ENCODE results near the gene CNR2.
A peak's percentile ranks its signal among the peaks of the same experiment; 100 is the strongest.
"Not testable (repeated sequence)": the region's sequence is repeated elsewhere in the genome, so short reads cannot be mapped to it uniquely, and the experiment has no call there.

The CNR2 gene

DNA sequence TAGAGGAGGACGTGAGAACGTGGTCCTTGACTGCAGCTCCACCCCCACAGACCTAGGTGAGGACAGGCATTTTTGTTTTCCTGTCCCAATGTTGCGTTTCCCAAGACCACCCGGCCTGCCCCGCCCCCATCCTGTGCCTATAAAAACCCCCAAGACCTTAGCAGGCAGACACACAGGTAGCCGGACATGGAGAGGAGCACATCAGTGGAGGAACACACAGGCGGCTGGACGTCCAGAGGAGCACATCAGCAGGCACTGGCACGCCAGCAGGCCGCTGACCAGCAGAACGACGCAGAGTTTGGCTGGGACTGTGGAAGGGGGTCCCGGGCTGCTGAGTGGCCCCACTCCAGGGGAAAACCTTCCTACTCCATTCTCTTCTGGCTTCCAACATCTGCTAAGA is 75.3 kb downstream of the CNR2 start:
- DNase-seq (ENCODE audit: extremely low read depth in 1 of 2, low read depth in 1 of 2), result no peak

DNA sequence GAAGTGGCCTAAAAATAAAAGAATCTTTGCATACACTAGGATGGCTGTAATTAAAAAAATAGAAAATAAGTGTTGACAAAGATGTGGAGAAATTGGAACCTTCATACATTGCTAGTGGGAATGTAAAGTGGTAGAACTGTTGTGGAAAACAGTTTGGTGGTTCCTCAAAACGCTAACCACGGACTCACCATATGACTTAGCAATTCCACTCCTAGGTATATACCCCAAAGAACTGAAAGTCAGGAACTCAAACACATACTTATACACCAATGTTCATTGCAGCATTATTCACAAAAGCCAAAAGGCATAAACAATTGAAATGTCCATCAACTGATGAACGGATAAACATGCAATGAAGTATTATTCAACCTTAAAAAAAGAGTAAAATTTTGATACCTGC is 77.1 kb downstream of the CNR2 start:
- no peak for DNase-seq (ENCODE audit: extremely low read depth in 1 of 2, low read depth in 1 of 2)

DNA sequence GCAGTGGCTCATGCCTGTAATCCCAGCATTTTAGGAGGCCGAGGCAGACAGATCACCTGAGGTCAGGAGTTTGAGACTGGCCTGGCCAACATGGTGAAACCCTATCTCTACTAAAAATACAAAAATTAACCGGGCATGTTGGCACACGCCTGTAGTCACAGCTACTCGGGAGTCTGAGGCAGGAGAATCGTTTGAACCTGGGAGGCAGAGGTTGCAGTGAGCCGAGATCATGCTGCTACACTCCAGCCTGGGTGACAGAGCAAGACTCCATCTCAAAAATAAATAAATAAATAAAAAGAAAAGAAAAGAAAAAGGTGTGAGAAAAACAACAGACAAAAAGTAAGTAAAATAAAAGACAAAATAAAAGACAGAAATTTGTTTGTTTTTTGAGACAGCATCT is 79.0 kb downstream of the CNR2 start:
- DNase-seq (ENCODE audit: extremely low read depth in 1 of 2, low read depth in 1 of 2), result not testable (repeated sequence)

DNA sequence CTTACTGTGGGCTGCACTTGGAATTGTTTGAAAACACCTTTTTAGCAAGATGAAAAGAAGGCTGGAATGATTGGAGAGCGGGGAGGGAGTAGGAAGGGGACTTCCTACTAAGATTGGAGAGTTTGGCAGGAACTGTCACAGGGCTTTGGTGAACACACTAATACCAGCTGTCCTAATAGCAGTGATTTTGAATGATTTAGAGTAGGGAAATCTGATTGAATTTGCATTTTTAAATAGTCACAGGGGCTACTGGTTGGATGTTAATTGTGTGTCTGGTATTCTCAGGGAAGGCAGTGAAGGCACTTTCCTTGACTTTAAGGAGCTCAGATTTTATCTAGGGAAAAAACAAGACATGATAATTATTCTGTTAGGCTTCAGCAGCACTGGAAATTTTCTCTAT is 85.4 kb downstream of the CNR2 start:
- no peak for DNase-seq (ENCODE audit: extremely low read depth in 1 of 2, low read depth in 1 of 2)

DNA sequence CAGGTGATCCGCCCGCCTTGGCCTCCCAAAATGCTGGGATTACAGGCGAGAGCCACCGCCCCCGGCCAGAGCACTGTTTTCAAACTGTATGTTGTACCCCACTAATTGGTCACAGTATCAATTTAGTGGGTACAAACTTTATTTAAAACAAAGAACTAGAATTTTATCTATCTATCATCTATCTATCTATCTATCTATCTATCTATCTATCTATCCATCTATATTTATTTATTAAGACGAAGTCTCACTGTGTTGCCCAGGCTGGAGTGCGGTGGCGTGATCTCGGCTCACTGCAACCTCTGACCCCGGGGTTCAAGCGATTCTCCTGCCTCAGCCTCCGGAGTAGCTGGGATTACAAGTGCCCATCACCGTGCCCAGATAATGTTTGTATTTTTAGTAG is 86.6 kb downstream of the CNR2 start:
- not testable (repeated sequence) for DNase-seq (ENCODE audit: extremely low read depth in 1 of 2, low read depth in 1 of 2)

DNA sequence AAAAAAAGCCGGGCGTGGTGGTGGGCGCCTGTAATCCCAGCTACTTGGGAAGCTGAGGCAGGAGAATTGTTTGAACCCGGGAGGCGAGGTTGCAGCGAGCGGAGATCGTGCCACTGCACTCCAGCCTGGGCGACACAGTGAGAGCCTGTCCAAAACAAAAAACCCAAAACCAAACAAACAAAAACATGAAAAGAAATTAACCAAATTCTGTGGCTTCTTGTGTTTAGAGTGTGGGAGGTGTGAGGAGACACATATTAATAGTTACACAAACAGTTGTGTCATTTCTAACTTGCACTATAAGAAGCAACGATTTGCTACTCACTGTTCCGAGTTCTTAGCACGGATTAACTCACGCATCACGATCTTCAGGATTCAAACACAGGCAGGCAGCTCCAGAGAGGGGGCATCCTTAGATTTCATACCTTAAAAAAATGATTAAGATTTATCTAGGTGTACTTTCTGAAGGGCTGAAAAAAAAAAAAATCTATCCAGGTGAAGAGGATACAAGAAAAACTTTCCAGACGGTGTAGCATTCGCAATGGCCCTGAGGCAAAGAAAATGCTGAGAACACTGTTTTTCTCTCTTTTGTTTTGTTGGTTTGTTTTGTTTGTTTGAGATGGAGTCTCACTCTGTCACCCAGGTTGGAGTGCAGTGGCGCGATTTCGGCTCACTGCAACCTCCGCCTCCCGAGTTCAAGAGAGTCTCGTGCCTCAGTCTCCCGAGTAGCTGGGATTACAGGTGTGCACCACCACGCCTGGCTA is 87.2 kb downstream of the CNR2 start:
- DNase-seq (ENCODE audit: extremely low read depth in 1 of 2, low read depth in 1 of 2), result no peak

DNA sequence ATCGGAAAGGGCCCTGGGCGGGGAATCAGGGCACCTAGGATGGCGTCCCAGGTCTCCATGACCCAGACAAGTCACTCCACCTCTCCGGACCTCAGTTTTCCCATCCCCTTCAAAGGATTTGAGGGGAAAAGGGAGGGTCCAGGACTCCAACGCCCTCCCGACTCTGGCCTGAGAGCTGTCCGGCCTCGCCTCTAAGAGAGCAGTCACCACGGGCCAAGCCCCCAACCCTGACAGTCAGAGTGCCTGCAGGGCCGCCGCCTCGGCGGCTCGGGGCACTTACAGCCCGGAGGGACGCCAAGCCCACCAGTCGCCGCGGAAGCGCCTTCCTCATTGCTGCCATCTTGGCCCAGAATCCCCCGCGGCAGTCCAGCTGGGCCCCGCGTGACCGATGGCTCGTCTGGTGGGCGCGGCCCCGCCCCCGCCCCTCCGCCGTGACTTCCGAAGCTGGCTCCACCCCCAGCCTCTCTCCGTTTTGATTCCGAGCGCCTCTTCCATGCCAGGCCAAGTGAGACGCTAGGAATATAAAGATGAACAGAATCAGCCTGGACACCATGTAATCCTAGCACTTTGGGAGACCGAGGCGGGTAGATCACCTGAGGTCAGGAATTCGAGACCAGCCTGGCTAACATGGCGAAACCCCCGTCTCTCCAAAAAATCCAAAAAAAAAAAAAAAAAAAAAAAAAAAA is 87.9 kb downstream of the CNR2 start, which contains the start of gene HMGCL:
TSS of gene HMGCL (minus strand) at position 354 of the 686 bp plus-strand sequence. CDS start at position 340, 14 bp downstream.
- DNase-seq (ENCODE audit: extremely low read depth in 1 of 2, low read depth in 1 of 2), result peak; percentile 76 to 81

DNA sequence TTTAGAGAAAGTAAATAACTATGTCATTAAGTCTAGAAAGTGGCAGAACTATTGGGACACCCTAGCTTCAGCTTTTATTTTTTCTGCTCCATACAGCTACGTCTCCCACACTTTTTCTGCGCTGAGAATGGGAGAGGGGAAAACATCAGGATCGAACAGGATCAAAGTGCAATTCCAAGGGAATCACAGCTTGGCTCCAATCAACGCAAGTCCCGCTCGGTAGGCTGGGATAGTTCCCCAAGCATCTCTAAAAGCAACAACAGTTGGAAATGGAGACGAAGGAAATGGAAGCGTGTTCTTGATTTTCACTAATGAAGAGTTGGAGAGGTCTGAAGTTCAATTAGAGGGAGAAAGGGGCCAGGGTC is 88.5 kb downstream of the CNR2 start:
- DNase-seq (ENCODE audit: extremely low read depth in 1 of 2, low read depth in 1 of 2), result no peak

DNA sequence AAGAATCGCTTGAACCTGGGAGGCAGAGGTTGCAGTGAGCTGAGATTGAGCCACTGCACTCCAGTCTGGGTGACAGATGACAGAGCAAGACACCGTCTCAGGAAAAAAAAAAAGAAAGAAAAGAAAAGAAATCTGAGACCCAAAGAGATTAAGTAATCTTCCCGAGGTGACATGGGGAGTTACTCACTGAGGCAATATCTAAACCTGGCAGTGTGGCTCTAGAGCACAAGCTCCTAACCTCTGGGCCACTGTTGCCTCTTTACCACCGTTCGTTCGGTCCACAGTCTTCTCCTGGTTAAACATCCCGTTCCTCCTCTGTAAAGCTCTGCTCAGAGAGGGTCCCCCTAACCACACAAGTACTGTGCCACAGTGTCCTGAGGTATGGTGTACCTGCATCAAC is 89.4 kb downstream of the CNR2 start:
- no peak for DNase-seq (ENCODE audit: extremely low read depth in 1 of 2, low read depth in 1 of 2)
